Astrocyte (in vitro differentiated cells and primary cell): ENCODE results near the gene SPDYE17. TPM values are rescaled to one million over a fixed set of nuclear protein-coding genes. Genes with fewer than 3 reads are reported as not detected.
"Not testable (repeated sequence)": the region's sequence is repeated elsewhere in the genome, so short reads cannot be mapped to it uniquely, and the experiment has no call there.

Source experiments
- DNase-seq: peaks from one replicate; pipeline ENCODE4 v3.0.0-alpha.2; 2010; ENCODE audit warnings: low read depth
- FAIRE-seq: peaks from 2 replicates; lab custom pipeline; 2011; peaks lifted over from hg19 to GRCh38; lab: Jason Lieb, UNC
- H2AFZ ChIP-seq: 2 replicates; pipeline ENCODE4 v1.6.0; 2012; ENCODE audit warnings: low read depth, low read length, inconsistent platforms
- H3K27ac ChIP-seq: 2 replicates; pipeline ENCODE4 v1.5.1; 2011; ENCODE audit warnings: low read depth, low read length, inconsistent platforms
- H3K27me3 ChIP-seq: 2 replicates; pipeline ENCODE4 v1.6.0; 2011; ENCODE audit warnings: low read length, inconsistent platforms; ENCODE audit not compliant: insufficient read depth
- H3K36me3 ChIP-seq: 2 replicates; pipeline ENCODE4 v1.5.1; 2011; ENCODE audit warnings: low read length, inconsistent platforms; ENCODE audit not compliant: insufficient read depth
- H3K4me1 ChIP-seq: 2 replicates; pipeline ENCODE4 v1.5.1; 2011; ENCODE audit warnings: low read length, inconsistent platforms; ENCODE audit not compliant: insufficient read depth
- H3K4me2 ChIP-seq: 2 replicates; pipeline ENCODE4 v1.6.0; 2012; ENCODE audit warnings: low read length, inconsistent platforms
- H3K4me3 ChIP-seq: 2 replicates; pipeline ENCODE4 v1.5.1; 2011; ENCODE audit warnings: low read depth, mild to moderate bottlenecking, low read length, inconsistent platforms; ENCODE audit not compliant: insufficient read depth
- H3K79me2 ChIP-seq: 2 replicates; pipeline ENCODE4 v1.6.0; 2012; ENCODE audit warnings: mild to moderate bottlenecking, low read length, inconsistent platforms; ENCODE audit not compliant: insufficient read depth
- H3K9ac ChIP-seq: 2 replicates; pipeline ENCODE4 v1.6.0; 2012; ENCODE audit warnings: mild to moderate bottlenecking, low read length, inconsistent platforms
- H3K9me3 ChIP-seq: 2 replicates; pipeline ENCODE4 v1.5.1; 2012; ENCODE audit warnings: low read depth, mild to moderate bottlenecking, low read length, inconsistent platforms; ENCODE audit not compliant: insufficient read depth
- H4K20me1 ChIP-seq: 2 replicates; pipeline ENCODE4 v1.6.0; 2012; ENCODE audit warnings: low read length, inconsistent platforms; ENCODE audit not compliant: insufficient read depth
- H3K27ac Mint-ChIP-seq: one replicate; pipeline ENCODE4 v1.8.0; 2021; ENCODE audit warnings: mild to moderate bottlenecking, mixed read lengths; ENCODE audit not compliant: unreplicated experiment
- H3K27me3 Mint-ChIP-seq: one replicate; pipeline ENCODE4 v1.8.0; 2021; ENCODE audit warnings: low read depth, mixed read lengths; ENCODE audit not compliant: unreplicated experiment
- H3K36me3 Mint-ChIP-seq: one replicate; pipeline ENCODE4 v1.8.0; 2021; ENCODE audit warnings: low read depth, mixed read lengths; ENCODE audit not compliant: unreplicated experiment
- H3K4me1 Mint-ChIP-seq: one replicate; pipeline ENCODE4 v1.8.0; 2021; ENCODE audit warnings: low read depth, mixed read lengths; ENCODE audit not compliant: unreplicated experiment
- H3K4me3 Mint-ChIP-seq: one replicate; pipeline ENCODE4 v1.8.0; 2021; ENCODE audit warnings: mild to moderate bottlenecking, moderate library complexity, mixed read lengths; ENCODE audit not compliant: unreplicated experiment
- H3K9me3 Mint-ChIP-seq: one replicate; pipeline ENCODE4 v1.8.0; 2021; ENCODE audit warnings: mild to moderate bottlenecking, mixed read lengths; ENCODE audit not compliant: unreplicated experiment
- total RNA-seq: library from RNA; stranded (reverse); gene quantifications from 2 replicates; pipeline ENCODE4 v1.2.1, GENCODE V29; 2021

The SPDYE17 gene
- total RNA-seq, 1 donor from 2014 or later = not detected

- H3K9me3 ChIP-seq, H3K27ac Mint-ChIP-seq, H3K27me3 ChIP-seq, DNase-seq, H3K27ac ChIP-seq, H3K9ac ChIP-seq, H3K79me2 ChIP-seq, H3K27me3 Mint-ChIP-seq, FAIRE-seq, H2AFZ ChIP-seq, H3K4me1 ChIP-seq, H3K4me1 Mint-ChIP-seq, H3K4me2 ChIP-seq, H3K4me3 ChIP-seq, H4K20me1 ChIP-seq, H3K36me3 Mint-ChIP-seq, H3K9me3 Mint-ChIP-seq, H3K4me3 Mint-ChIP-seq, H3K36me3 ChIP-seq: not testable (repeated sequence)
Observed at GRCh38 chr7:77071108-77071507, 38.9 kb upstream of the SPDYE17 start.

GRCh38 chr7:77065869-77066268 is 33.7 kb upstream of the SPDYE17 start:
- FAIRE-seq, H2AFZ ChIP-seq, H3K4me3 ChIP-seq, H3K36me3 ChIP-seq, H4K20me1 ChIP-seq, H3K9me3 Mint-ChIP-seq, H3K27me3 ChIP-seq, H3K4me2 ChIP-seq, H3K36me3 Mint-ChIP-seq, DNase-seq, H3K4me3 Mint-ChIP-seq, H3K79me2 ChIP-seq, H3K27ac Mint-ChIP-seq, H3K4me1 ChIP-seq, H3K9me3 ChIP-seq, H3K27me3 Mint-ChIP-seq, H3K27ac ChIP-seq, H3K4me1 Mint-ChIP-seq, H3K9ac ChIP-seq: not testable (repeated sequence)

- not testable (repeated sequence) for FAIRE-seq, H3K4me3 Mint-ChIP-seq, H3K4me1 ChIP-seq
Observed at GRCh38 chr7:77063732-77064131, 31.6 kb upstream of the SPDYE17 start.

GRCh38 chr7:77062557-77062956 is 30.4 kb upstream of the SPDYE17 start, which contains the start of gene SPDYE18:
Gene SPDYE18, minus strand, starts transcription at chr7:77062558. Its CDS starts 2,046 bp downstream, at chr7:77060512.
- H3K9me3 Mint-ChIP-seq, H3K4me2 ChIP-seq, DNase-seq, H3K27ac Mint-ChIP-seq, FAIRE-seq, H3K4me3 ChIP-seq, H3K27ac ChIP-seq, H3K36me3 ChIP-seq, H3K36me3 Mint-ChIP-seq, H3K9ac ChIP-seq, H4K20me1 ChIP-seq, H3K27me3 ChIP-seq, H2AFZ ChIP-seq, H3K79me2 ChIP-seq, H3K4me3 Mint-ChIP-seq, H3K9me3 ChIP-seq, H3K4me1 Mint-ChIP-seq, H3K4me1 ChIP-seq, H3K27me3 Mint-ChIP-seq: not testable (repeated sequence)

More at GRCh38 chr7:77063732-77064131, 31.6 kb upstream of the SPDYE17 start:
- DNase-seq, H3K9ac ChIP-seq, H2AFZ ChIP-seq, H3K4me2 ChIP-seq, H3K79me2 ChIP-seq, H3K27ac Mint-ChIP-seq, H3K36me3 Mint-ChIP-seq, H3K4me3 ChIP-seq, H3K27me3 Mint-ChIP-seq, H3K27me3 ChIP-seq, H3K27ac ChIP-seq, H3K9me3 Mint-ChIP-seq, H4K20me1 ChIP-seq, H3K9me3 ChIP-seq, H3K4me1 Mint-ChIP-seq, H3K36me3 ChIP-seq: not testable (repeated sequence)

DNA sequence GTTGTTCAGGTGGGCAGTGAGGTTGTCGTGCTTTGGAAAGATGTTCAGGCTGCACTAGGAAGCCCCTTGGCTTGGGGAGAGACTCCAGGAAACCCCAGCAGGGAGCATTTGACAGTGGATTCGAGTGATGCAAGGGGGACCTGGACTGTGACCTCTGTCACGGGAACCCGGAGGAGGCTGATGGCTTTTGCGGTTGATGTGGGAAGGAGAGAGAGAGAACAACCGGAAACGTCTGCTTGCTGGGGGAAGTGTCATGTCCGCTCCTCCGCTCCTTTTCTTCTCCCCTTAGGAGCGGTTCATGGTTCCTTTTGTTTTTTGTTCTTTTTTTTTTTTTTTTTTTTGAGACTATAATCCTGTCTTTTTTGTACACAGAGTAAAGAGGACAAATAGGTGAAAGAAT is 5.8 kb downstream of the SPDYE17 start:
- H2AFZ ChIP-seq, H4K20me1 ChIP-seq, H3K27ac Mint-ChIP-seq, H3K4me3 ChIP-seq, H3K9me3 ChIP-seq, H3K4me1 Mint-ChIP-seq, FAIRE-seq, H3K27ac ChIP-seq, H3K4me2 ChIP-seq, H3K9me3 Mint-ChIP-seq, H3K4me3 Mint-ChIP-seq, H3K27me3 ChIP-seq, H3K36me3 ChIP-seq, H3K36me3 Mint-ChIP-seq, DNase-seq, H3K27me3 Mint-ChIP-seq, H3K9ac ChIP-seq, H3K4me1 ChIP-seq, H3K79me2 ChIP-seq: not testable (repeated sequence)

DNA sequence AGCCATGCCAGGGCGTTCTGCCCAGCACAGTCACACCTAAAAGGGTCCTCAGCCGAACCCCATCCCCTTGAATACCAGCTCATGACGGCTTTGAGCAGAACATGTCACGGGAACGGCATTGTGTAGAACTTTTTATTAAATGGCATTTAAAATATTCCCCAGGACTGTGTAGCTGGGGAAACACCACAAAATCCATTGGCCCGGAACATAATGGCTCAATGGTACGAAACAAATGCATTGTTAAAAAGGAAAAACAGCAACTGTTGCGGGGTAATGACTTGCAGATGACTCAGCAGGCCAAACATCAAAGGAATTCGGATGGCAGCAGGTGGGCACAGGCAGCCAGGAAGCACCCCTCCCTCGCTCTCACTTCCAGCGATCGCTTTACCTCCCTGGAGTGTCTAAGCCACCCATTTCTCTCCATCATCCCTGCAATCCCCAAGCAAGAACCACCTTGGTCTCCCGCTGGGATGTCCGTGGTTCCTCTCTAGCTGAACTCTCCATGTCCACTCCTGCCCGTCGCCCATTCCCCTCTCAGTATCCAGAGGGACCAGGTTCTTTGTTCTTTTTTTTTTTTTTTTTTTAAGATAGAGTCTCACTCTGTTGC is 22.0 kb downstream of the SPDYE17 start:
- not testable (repeated sequence) for H3K27ac Mint-ChIP-seq, FAIRE-seq, H3K79me2 ChIP-seq, H3K4me1 ChIP-seq, H2AFZ ChIP-seq, H3K27me3 Mint-ChIP-seq, H3K36me3 Mint-ChIP-seq, H3K4me3 Mint-ChIP-seq, H3K9ac ChIP-seq, H3K27me3 ChIP-seq, H3K9me3 Mint-ChIP-seq, H3K4me1 Mint-ChIP-seq, H3K27ac ChIP-seq, H4K20me1 ChIP-seq, H3K4me3 ChIP-seq, H3K36me3 ChIP-seq, H3K9me3 ChIP-seq
- peak; percentile 60 for DNase-seq
- H3K4me2 ChIP-seq = peak overlapping the region; percentile 67
